ENCODE results near the gene FKBP8.

DNA sequence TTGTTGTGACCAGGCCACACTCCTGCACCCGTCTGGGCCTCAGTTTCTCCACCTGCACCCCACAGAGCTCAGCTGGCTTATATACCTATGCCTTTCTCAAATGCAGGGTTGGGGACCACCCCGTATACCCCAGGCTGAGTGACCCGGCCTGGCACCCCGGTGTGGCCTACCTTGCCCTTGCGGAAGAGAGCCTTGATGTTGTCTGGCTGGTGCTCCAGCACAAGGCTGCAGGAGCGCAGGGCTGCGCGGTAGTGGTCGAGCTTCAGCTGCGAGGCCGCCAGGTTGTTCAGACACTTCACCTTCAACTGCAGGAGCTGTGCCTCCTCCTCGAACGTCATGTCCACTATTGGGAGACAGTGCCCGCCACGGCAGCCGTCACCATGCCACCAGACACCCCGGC, 5.9 kb downstream of the FKBP8 start:
- TF ChIP-seq CTCF (IDR thresholded peaks at IDR 0.05; ENCODE audit: poor library complexity) (no peak), EZH2 (IDR thresholded peaks at IDR 0.05; ENCODE audit: borderline replicate concordance) (no peak)
